Esophagus muscularis mucosa (tissue), 3 donors: ENCODE measurements around the gene IKZF2.

Experiments used
- CTCF ChIP-seq, 3 experiments: fragments of 200-600 bp in 2 of 3; fragments of 450-650 bp in 1 of 3; sonication (generic) in 2 of 3; IDR thresholded peaks; one replicate each; pipeline ENCODE4 v1.5.1; 2017 to 2019; ENCODE audit warnings: antibody characterized with exemption in 3 of 3, mild to moderate bottlenecking in 2 of 3, moderate library complexity in 1 of 3
- POLR2AphosphoS5 ChIP-seq, 2 donors: sonication (generic); formaldehyde crosslinking; IDR thresholded peaks; one replicate each; pipeline ENCODE4 v1.6.1; 2017; ENCODE audit warnings: antibody characterized with exemption in 2 of 2

GRCh38 chr2:212966884-212967283, 184.5 kb downstream of the IKZF2 start:
- TF ChIP-seq CTCF (IDR thresholded peaks at IDR 0.05) = no peak
- no peak for TF ChIP-seq POLR2AphosphoS5 (IDR thresholded peaks at IDR 0.05)
